Measurements from ENCODE around the gene SPECC1L. TPM values are rescaled to one million over a fixed set of nuclear protein-coding genes. Genes with fewer than 3 reads are reported as not detected.

SPECC1L gene
- total and polyA plus RNA-seq, 10 donors = 5.0 to 65.4 (median 41.5) TPM

GRCh38 chr22:24357547-24357946 is 86.9 kb downstream of the SPECC1L start:
- Histone ChIP-seq H3K27me3 (replicated peaks in 1 of 7) (no peaks in the 10 kb centered on the region), H3K36me3 (peaks cover 0 to 93% (median 34%) of the 10 kb centered on the region in 6 donors), H3K27ac (no peak overlapping the region), H3K4me3 (no peak overlapping the region), H3K4me1 (peaks cover 0 to 18% (median 5%) of the 10 kb centered on the region in 6 donors), H3K9me3 (peaks cover 0 to 10% (median 4%) of the 10 kb centered on the region in 8 donors)
- intact Hi-C loops (cut with DNase I; ENCODE audit: low total_unique reads) = no loop called here
- DNase-seq = no peak
- TF ChIP-seq POLR2AphosphoS5 (IDR thresholded peaks at IDR 0.05) = no peak
- TF ChIP-seq CTCF (IDR thresholded peaks at IDR 0.05 in 8 of 11, conservative IDR thresholded peaks at IDR 0.05 in 3 of 11) = no peak
- no peak for TF ChIP-seq POLR2A (IDR thresholded peaks at IDR 0.05)

GRCh38 chr22:24358105-24358836 is 87.6 kb downstream of the SPECC1L start:
- no peaks in the 10 kb centered on the region for H3K27me3 ChIP-seq (replicated peaks in 1 of 7)
- no peak for TF ChIP-seq CTCF (IDR thresholded peaks at IDR 0.05 in 8 of 11, conservative IDR thresholded peaks at IDR 0.05 in 3 of 11)
- peaks cover 0 to 8% (median 3%) of the 10 kb centered on the region in 8 donors for H3K9me3 ChIP-seq
- DNase-seq = no peak
- WGBS, 5 donors = 94 to 97% (median 97%) methylated on average over 8 of the region's 8 CpGs
- intact Hi-C loops (cut with DNase I; ENCODE audit: low total_unique reads) = no loop called here
- H3K36me3 ChIP-seq = peaks cover 0 to 93% (median 38%) of the 10 kb centered on the region in 6 donors
- no peak overlapping the region for H3K27ac ChIP-seq
- peaks cover 0 to 18% (median 5%) of the 10 kb centered on the region in 6 donors for H3K4me1 ChIP-seq
- no peak overlapping the region for H3K4me3 ChIP-seq

GRCh38 chr22:24359452-24360120 is 89.0 kb downstream of the SPECC1L start:
- H3K9me3 ChIP-seq = no peaks in the 10 kb centered on the region
- no peak for DNase-seq
- peaks cover 0 to 18% (median 5%) of the 10 kb centered on the region in 6 donors for H3K4me1 ChIP-seq
- H3K36me3 ChIP-seq = peaks cover 0 to 93% (median 38%) of the 10 kb centered on the region in 6 donors
- H3K4me3 ChIP-seq = no peak overlapping the region
- WGBS, 5 donors = 67 to 84% (median 82%) methylated on average over 5 of the region's 5 CpGs
- no peak overlapping the region for H3K27ac ChIP-seq
- no peaks in the 10 kb centered on the region for H3K27me3 ChIP-seq (replicated peaks in 1 of 7)
- no peak for TF ChIP-seq POLR2AphosphoS5 (IDR thresholded peaks at IDR 0.05)
- no peak for TF ChIP-seq CTCF (IDR thresholded peaks at IDR 0.05 in 8 of 11, conservative IDR thresholded peaks at IDR 0.05 in 3 of 11)
- no peak for TF ChIP-seq POLR2A (IDR thresholded peaks at IDR 0.05)
- intact Hi-C loops (cut with DNase I; ENCODE audit: low total_unique reads) = no loop called here

GRCh38 chr22:24361976-24362646 is 91.5 kb downstream of the SPECC1L start:
- intact Hi-C loops (cut with DNase I; ENCODE audit: low total_unique reads) = no loop called here
- Histone ChIP-seq H3K36me3 (peaks cover 0 to 100% (median 56%) of the 10 kb centered on the region in 6 donors), H3K27me3 (replicated peaks in 1 of 7) (no peaks in the 10 kb centered on the region), H3K9me3 (no peaks in the 10 kb centered on the region), H3K27ac (no peak overlapping the region), H3K4me1 (peaks cover 0 to 13% (median 5%) of the 10 kb centered on the region in 6 donors), H3K4me3 (no peak overlapping the region)
- DNase-seq = no peak
- WGBS, 5 donors = 90 to 95% (median 93%) methylated on average over 4 of the region's 4 CpGs
- TF ChIP-seq CTCF (IDR thresholded peaks at IDR 0.05 in 8 of 11, conservative IDR thresholded peaks at IDR 0.05 in 3 of 11) (no peak), POLR2A (IDR thresholded peaks at IDR 0.05) (no peak), POLR2AphosphoS5 (IDR thresholded peaks at IDR 0.05) (no peak)
